B cell (primary cell): ENCODE results near the gene ANKRD29. TPM values are rescaled to one million over a fixed set of nuclear protein-coding genes. Genes with fewer than 3 reads are reported as not detected.

Source experiments
- ATAC-seq: fragments of 200-7000 bp; cut with Tn5 transposase; one replicate; pipeline ENCODE4 v1.10.0; 2021; ENCODE audit warnings: low read depth, mild to moderate bottlenecking, moderate number of reproducible peaks, moderate library complexity
- CTCF ChIA-PET: fragments of 350-600 bp; sonication (Branson Sonifier 250); formaldehyde crosslinking; loops from one replicate; lab custom pipeline; 2021; ENCODE audit warnings: antibody characterized with exemption, inconsistent platforms; lab: Charles Lee
- POLR2A ChIA-PET: fragments of 350-600 bp; sonication (Branson Sonifier 250); formaldehyde crosslinking; loops from one replicate; lab custom pipeline; 2021; ENCODE audit warnings: antibody characterized with exemption; lab: Charles Lee
- DNase-seq: peaks from one replicate; pipeline ENCODE4 v3.0.0; 2013
- H2AFZ ChIP-seq: 2 replicates; pipeline ENCODE4 v1.6.1; 2012; ENCODE audit warnings: mild to moderate bottlenecking, low read depth, low read length; ENCODE audit not compliant: insufficient read depth, poor library complexity, severe bottlenecking
- H3K27ac ChIP-seq, 2 donors: 1 replicate in 1 of 2; 2 replicates in 1 of 2; pipeline ENCODE4 v1.5.1; 2012 to 2013; ENCODE audit warnings: low read length in 2 of 2, mild to moderate bottlenecking in 2 of 2, moderate library complexity in 1 of 2
- H3K27me3 ChIP-seq, 4 experiments: fragments of 200-600 bp in 1 of 4; sonication (generic) in 1 of 4; replicated peaks in 1 of 4; 1 replicate in 2 of 4; 2 replicates in 2 of 4; pipeline versions ENCODE4 v1.6.1 to v1.7.0; 2013 to 2016; ENCODE audit warnings: low read length in 3 of 4, mild to moderate bottlenecking in 2 of 4, mixed read lengths in 1 of 4, moderate library complexity in 1 of 4; ENCODE audit not compliant: insufficient read depth in 4 of 4, control insufficient read depth in 3 of 4; ENCODE audit errors: control extremely low read depth in 1 of 4
- H3K36me3 ChIP-seq, 2 experiments: replicated peaks in 1 of 2; 1 replicate in 1 of 2; 2 replicates in 1 of 2; pipeline versions ENCODE4 v1.6.1 to v1.7.1; 2013; ENCODE audit warnings: low read length in 1 of 2; ENCODE audit not compliant: insufficient read depth in 2 of 2, control insufficient read depth in 1 of 2; ENCODE audit errors: control extremely low read depth in 1 of 2, extremely low read depth in 1 of 2
- H3K4me1 ChIP-seq, 2 donors: fragments of 200-600 bp in 1 of 2; sonication (generic) in 1 of 2; 1 replicate in 1 of 2; 2 replicates in 1 of 2; pipeline versions ENCODE4 v1.5.1 to v1.6.1; 2013 to 2017; ENCODE audit warnings: low read length in 2 of 2; ENCODE audit not compliant: control insufficient read depth in 2 of 2, insufficient read depth in 2 of 2
- H3K4me2 ChIP-seq: replicated peaks from 2 replicates; pipeline ENCODE3; 2012; ENCODE audit warnings: mild to moderate bottlenecking, low read depth, low read length; ENCODE audit not compliant: poor library complexity, severe bottlenecking
- H3K4me3 ChIP-seq, 5 experiments: fragments of 200-600 bp in 1 of 5; sonication (generic) in 1 of 5; 1 replicate in 3 of 5; 2 replicates in 2 of 5; pipeline versions ENCODE4 v1.5.1 to v1.7.0; 2011 to 2016; ENCODE audit warnings: low read length in 4 of 5, mild to moderate bottlenecking in 4 of 5, low read depth in 2 of 5, control low read depth in 1 of 5, moderate library complexity in 1 of 5; ENCODE audit not compliant: insufficient read depth in 1 of 5; ENCODE audit errors: control extremely low read depth in 1 of 5, extremely low read depth in 1 of 5
- H3K79me2 ChIP-seq: fragments of 200-600 bp; sonication (generic); one replicate; pipeline ENCODE4 v1.6.0; 2016; ENCODE audit warnings: low read length; ENCODE audit not compliant: control insufficient read depth, insufficient read depth
- H3K9ac ChIP-seq: fragments of 200-600 bp; sonication (generic); 2 replicates; pipeline ENCODE4 v1.6.1; 2017; ENCODE audit warnings: mild to moderate bottlenecking, low read length, moderate library complexity
- H3K9me3 ChIP-seq, 3 donors: one replicate each; pipeline versions ENCODE4 v1.6.1 to v1.7.1; 2013; ENCODE audit warnings: low read length in 2 of 3; ENCODE audit not compliant: control insufficient read depth in 2 of 3, insufficient read depth in 1 of 3; ENCODE audit errors: control extremely low read depth in 1 of 3
- H4K20me1 ChIP-seq: 2 replicates; pipeline ENCODE4 v1.6.0; 2012; ENCODE audit warnings: mild to moderate bottlenecking, low read length; ENCODE audit not compliant: insufficient read depth, control insufficient read depth, poor library complexity, severe bottlenecking
- H3K27ac Mint-ChIP-seq: one replicate; pipeline ENCODE4 v1.8.0; 2021; ENCODE audit warnings: mixed read lengths
- H3K27me3 Mint-ChIP-seq: one replicate; pipeline ENCODE4 v1.8.0; 2021; ENCODE audit warnings: mixed read lengths
- H3K4me1 Mint-ChIP-seq: one replicate; pipeline ENCODE4 v1.8.0; 2021; ENCODE audit warnings: mixed read lengths
- H3K4me3 Mint-ChIP-seq: one replicate; pipeline ENCODE4 v1.8.0; 2021; ENCODE audit warnings: mixed read lengths
- H3K9me3 Mint-ChIP-seq: one replicate; pipeline ENCODE4 v1.8.0; 2022; ENCODE audit warnings: mixed read lengths; ENCODE audit not compliant: insufficient read depth
- EZH2 ChIP-seq: IDR thresholded peaks from 2 replicates; pipeline ENCODE4 v1.6.1; 2012; ENCODE audit warnings: borderline replicate concordance, low read depth, mild to moderate bottlenecking, moderate library complexity, low read length; ENCODE audit not compliant: insufficient read depth, poor library complexity, severe bottlenecking
- WGBS: methylation state at CpG from one replicate; pipeline ENCODE4 v1.1.5; 2013; ENCODE audit warnings: missing lambda C conversion rate; ENCODE audit not compliant: insufficient coverage; 5-methylcytosine and 5-hydroxymethylcytosine counted together
- intact Hi-C: fragments of 100-400 bp; cut with micrococcal nuclease; formaldehyde crosslinking; loops from one replicate; pipeline ENCODE4 v1.10.0; 2022
- polyA plus RNA-seq: library from polyadenylated mRNA; depleted of rRNA; stranded (reverse); fragments of >200 nt; gene quantifications from 2 replicates; pipeline ENCODE4 v1.2.3, GENCODE V29; 2012
- total RNA-seq, 2 donors: library from RNA; stranded (reverse); fragments of 120-200 nt in 1 of 2; gene quantifications; 1 replicate in 1 of 2; 2 replicates in 1 of 2; pipeline versions ENCODE4 v1.2.3 to v1.2.4, GENCODE V29; 2013 to 2022
- TF ChIP-seq, protein P1 (sequence below): fragments of 200-600 bp; IDR thresholded peaks from one replicate; pipeline ENCODE4 v1.8.0; 2022; ENCODE audit warnings: antibody characterized with exemption, mild to moderate bottlenecking

Gene ANKRD29
- total and polyA plus RNA-seq, 2 donors (not counting 1 experiment from before 2014, with no cell fraction given): not detected

DNA sequence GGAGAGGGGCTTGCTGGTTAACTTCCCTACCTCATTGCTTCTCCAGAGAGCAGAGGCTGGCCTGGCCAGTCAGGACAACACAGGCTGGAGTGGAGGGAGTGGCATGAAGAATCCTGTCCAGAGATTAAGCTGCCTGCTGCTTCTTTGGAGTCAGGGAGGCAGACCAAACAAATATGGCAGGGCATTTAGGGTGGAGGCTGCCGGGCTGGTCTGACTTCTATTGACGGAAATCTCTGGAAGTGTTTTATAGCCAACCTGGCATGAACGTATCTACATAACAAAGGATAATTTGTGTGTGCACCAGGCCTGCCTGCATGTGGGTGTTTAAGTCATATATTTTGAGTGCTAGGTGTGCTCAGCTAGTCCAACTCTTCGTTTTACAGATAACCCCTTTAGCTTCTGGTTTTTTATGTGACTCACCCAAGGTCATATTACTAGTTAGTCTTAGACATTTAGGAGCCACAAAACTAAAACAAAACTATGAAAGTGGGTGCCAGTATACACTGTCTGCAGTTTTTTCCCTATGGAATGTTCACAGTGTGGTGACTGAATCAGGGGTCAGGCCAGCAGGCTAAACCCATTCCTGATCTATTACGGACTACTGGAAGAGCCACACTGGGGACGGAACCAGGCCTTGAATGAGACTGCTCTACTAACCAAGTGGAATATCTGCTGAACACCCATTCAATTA lies 81.9 kb downstream of the ANKRD29 start:
- peaks cover 0 to 20% of the 10 kb centered on the region in 2 experiments for H3K36me3 ChIP-seq
- 95% methylated on average over 4 of the region's 6 CpGs for WGBS
- POLR2A ChIA-PET: interaction anchor here (0.6 kb wide), 1 partner anchor 342 kb away, joined by 3 read pairs; no protein-coding TSS in a partner anchor
- peaks cover 69% of the 10 kb centered on the region for H3K79me2 ChIP-seq
- no peak overlapping the region for H3K27ac ChIP-seq
- Mint-ChIP-seq H3K4me1 (peaks cover 28% of the 10 kb centered on the region), H3K9me3 (no peaks in the 10 kb centered on the region), H3K27me3 (no peaks in the 10 kb centered on the region), H3K4me3 (no peak overlapping the region), H3K27ac (no peak overlapping the region)
- intact Hi-C loops: loop anchor here (10.0 kb wide), 1 partner anchor 346 kb away; no protein-coding TSS in a partner anchor
- DNase-seq (no peak), ATAC-seq (no peak)
- H3K4me3 ChIP-seq: no peak overlapping the region
- CTCF ChIA-PET: interaction anchor here (1.0 to 1.8 kb wide), 3 partner anchors 64 to 82 kb away, joined by 3 to 11 read pairs (median 4); no protein-coding TSS in a partner anchor
- H4K20me1 ChIP-seq: peaks cover 24% of the 10 kb centered on the region
- no peak overlapping the region for H3K9ac ChIP-seq
- H3K4me2 ChIP-seq: no peak overlapping the region
- H3K9me3 ChIP-seq: no peaks in the 10 kb centered on the region
- peaks cover 8 to 13% of the 10 kb centered on the region in 2 donors for H3K4me1 ChIP-seq
- no peak for TF ChIP-seq EZH2
- TF ChIP-seq, protein P1, sequence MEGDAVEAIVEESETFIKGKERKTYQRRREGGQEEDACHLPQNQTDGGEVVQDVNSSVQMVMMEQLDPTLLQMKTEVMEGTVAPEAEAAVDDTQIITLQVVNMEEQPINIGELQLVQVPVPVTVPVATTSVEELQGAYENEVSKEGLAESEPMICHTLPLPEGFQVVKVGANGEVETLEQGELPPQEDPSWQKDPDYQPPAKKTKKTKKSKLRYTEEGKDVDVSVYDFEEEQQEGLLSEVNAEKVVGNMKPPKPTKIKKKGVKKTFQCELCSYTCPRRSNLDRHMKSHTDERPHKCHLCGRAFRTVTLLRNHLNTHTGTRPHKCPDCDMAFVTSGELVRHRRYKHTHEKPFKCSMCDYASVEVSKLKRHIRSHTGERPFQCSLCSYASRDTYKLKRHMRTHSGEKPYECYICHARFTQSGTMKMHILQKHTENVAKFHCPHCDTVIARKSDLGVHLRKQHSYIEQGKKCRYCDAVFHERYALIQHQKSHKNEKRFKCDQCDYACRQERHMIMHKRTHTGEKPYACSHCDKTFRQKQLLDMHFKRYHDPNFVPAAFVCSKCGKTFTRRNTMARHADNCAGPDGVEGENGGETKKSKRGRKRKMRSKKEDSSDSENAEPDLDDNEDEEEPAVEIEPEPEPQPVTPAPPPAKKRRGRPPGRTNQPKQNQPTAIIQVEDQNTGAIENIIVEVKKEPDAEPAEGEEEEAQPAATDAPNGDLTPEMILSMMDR: no peak
- H3K27me3 ChIP-seq: no peaks in the 10 kb centered on the region
- H2AFZ ChIP-seq: no peak overlapping the region
